Measurements from ENCODE around the gene KCNQ5. TPM values are rescaled to one million over a fixed set of nuclear protein-coding genes. Genes with fewer than 3 reads are reported as not detected.

Gene KCNQ5
- total RNA-seq, 1 donor from 2014 or later, result 1.7 TPM

DNA sequence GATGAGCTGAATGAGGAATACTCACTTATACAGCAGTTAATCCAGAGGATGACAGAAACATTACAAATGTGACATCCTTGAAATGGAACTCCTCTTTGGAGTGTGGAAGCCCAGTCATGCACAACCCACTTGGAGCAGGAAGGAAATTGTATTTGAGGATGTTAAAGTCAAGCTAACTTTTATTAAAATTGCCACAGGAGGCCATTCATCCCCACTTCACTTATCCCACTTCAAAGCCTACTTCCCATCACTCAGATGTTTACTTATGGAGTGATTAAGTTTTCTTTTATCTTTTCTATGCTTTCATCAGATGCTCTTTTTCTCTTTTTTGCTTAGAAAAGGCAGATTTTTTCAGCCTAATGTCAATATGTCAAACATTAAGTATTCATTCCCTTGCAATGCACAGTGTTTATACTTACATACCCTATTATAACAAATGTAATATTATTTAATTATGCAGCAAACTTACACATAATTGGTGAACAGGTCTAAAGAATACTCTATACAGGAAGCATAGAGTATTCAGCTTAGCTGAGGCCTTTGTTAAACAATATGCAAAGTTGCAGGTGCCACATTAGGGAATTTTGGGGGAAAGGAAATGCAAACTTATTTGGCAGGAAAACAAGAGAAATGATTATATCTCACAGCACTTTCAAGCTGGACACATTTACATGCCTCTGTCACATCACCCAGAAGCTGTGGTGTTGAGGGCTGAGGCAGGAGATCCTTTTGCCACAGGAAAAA lies 454.5 kb downstream of the KCNQ5 start:
- no peak for DNase-seq (ENCODE audit: low read depth)

DNA sequence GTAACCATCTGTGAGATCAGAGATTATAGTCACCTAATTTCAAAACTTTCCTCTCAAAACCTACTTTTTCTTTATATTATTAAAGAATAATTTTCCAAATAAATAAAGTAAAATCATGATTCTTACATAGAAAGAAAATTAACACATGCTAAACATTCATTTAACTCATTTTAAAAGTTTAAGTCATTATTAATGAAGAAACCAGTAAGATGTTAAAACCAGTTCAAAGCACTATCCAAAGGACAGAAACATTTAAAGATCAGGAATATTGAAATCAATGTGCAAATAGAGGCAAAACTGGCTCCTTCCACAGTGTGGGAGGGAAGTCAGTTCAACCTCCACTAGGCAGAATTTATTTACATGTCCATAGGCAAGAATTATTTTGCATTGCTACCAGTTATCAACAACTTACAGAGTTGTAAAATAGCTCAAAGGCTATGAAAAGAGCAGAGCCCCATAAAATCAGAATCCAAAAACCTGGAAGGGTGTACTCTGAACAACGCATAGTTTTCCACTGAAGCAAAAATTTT lies 456.5 kb downstream of the KCNQ5 start:
- TF ChIP-seq, protein P1, sequence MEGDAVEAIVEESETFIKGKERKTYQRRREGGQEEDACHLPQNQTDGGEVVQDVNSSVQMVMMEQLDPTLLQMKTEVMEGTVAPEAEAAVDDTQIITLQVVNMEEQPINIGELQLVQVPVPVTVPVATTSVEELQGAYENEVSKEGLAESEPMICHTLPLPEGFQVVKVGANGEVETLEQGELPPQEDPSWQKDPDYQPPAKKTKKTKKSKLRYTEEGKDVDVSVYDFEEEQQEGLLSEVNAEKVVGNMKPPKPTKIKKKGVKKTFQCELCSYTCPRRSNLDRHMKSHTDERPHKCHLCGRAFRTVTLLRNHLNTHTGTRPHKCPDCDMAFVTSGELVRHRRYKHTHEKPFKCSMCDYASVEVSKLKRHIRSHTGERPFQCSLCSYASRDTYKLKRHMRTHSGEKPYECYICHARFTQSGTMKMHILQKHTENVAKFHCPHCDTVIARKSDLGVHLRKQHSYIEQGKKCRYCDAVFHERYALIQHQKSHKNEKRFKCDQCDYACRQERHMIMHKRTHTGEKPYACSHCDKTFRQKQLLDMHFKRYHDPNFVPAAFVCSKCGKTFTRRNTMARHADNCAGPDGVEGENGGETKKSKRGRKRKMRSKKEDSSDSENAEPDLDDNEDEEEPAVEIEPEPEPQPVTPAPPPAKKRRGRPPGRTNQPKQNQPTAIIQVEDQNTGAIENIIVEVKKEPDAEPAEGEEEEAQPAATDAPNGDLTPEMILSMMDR (conservative IDR thresholded peaks at IDR 0.05; ENCODE audit: low read depth, low read length), result no peak
- no peak overlapping the region for H3K4me3 ChIP-seq (ENCODE audit: low read depth, low read length)
- DNase-seq (ENCODE audit: low read depth), result no peak

More for the DNA sequence above, 454.5 kb downstream of the KCNQ5 start:
- TF ChIP-seq, protein P1 (conservative IDR thresholded peaks at IDR 0.05; ENCODE audit: low read depth, low read length), result no peak
- H3K4me3 ChIP-seq (ENCODE audit: low read depth, low read length), result no peak overlapping the region

DNA sequence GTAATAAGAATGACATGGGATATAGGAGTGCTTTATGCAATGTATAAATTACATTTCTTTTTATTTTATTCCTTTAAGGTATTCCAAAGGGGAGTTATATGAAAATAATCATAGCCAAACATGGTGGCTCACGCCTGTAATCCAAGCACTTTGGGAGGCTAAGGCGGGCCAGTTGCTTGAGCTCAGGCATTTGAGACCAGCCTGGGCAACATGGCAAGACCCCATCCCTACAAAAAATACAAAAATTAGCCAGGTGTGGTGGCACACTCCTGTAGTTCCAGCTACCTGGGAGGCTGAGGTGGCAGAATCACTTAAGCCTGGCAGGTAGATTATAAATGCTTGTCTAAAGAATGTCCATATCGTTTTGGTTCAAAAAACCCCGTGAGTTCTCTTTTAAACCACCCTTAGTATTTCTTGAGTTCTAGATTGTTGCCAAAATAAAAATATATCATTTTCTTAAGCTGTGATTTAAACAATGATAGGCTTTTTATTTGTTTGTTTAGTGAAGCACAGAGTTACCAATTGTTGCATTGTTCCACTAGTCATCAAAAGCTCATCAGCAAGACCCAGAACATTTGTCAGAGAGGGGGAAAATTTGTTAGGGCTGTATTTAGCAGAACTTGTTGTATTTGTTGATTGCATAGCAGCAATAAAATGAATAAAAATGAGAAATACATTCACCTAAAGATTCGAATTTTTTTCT lies 457.2 kb downstream of the KCNQ5 start:
- TF ChIP-seq, protein P1 (conservative IDR thresholded peaks at IDR 0.05; ENCODE audit: low read depth, low read length), result no peak
- DNase-seq (ENCODE audit: low read depth), result no peak
- H3K4me3 ChIP-seq (ENCODE audit: low read depth, low read length), result no peak overlapping the region

DNA sequence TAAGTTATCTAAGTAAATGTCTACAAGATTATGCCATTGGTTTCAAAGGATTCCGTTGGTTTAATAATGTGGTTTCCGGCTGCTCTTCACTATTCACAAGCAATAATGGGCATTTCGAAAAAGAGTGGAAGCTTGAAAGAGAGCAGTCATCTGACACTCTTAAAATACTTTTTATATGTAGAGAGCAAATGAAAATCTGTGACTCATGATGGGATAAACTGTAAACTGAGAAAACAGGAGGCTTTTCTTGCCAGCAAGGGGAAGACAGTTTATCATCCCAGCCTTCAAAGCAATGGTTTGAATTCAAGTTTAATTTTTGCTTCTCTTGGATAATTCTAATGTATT lies 457.7 kb downstream of the KCNQ5 start:
- H3K4me3 ChIP-seq (ENCODE audit: low read depth, low read length), result no peak overlapping the region
- peak; percentile 37 for DNase-seq (ENCODE audit: low read depth)

DNA sequence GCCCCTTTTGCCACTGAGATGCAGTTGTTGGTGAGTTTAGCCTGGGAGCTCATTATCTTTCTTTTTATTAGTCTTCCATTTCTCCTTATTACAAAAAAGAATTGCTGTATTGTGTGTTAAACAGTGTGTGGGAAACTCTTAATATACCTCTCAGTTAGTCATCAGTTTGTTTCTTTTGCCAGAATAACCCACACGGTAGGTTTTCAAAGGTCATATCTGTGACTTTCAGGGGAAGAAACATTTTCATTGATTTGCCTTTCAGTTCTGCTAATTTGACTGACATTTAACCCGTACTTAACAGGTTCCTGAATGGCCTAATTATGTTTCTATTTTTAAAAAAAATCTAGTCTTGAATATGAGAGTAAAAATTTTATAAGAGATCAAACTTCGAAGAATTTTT lies 458.1 kb downstream of the KCNQ5 start:
- DNase-seq (ENCODE audit: low read depth), result no peak
- no peak overlapping the region for H3K4me3 ChIP-seq (ENCODE audit: low read depth, low read length)
- TF ChIP-seq, protein P1 (conservative IDR thresholded peaks at IDR 0.05; ENCODE audit: low read depth, low read length), result no peak

More for the DNA sequence above, 457.7 kb downstream of the KCNQ5 start:
- TF ChIP-seq, protein P1 (conservative IDR thresholded peaks at IDR 0.05; ENCODE audit: low read depth, low read length), result no peak

DNA sequence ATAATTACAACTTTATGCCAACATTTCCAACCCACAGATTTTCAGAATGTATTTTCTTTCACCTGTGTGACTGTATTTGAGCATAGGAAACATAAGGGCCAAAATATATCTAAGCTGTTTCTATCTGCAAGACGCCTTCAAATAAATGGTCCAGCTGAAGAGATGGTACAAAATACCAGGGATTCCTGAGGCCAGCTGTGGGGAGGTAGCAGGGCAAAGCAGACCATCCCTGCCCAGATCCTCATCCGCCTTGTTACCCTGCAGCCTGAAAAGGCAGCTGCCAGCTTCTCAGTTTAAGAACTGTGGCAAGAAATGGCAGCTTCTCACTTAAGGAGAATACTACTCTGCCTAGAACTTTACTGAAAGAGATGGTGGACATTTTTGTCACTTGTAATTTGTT lies 460.1 kb downstream of the KCNQ5 start:
- TF ChIP-seq, protein P1 (conservative IDR thresholded peaks at IDR 0.05; ENCODE audit: low read depth, low read length), result no peak
- no peak for DNase-seq (ENCODE audit: low read depth)
- H3K4me3 ChIP-seq (ENCODE audit: low read depth, low read length), result no peak overlapping the region

All from epithelial cell of proximal tubule (primary cell).